Prostate gland (tissue), 2 donors: ENCODE results near the gene HS6ST2.

Experiments
- CTCF ChIP-seq, 4 experiments: fragments of 200-600 bp in 2 of 4; fragments of 450-650 bp in 2 of 4; sonication (generic) in 2 of 4; IDR thresholded peaks; 1 replicate in 3 of 4; 2 replicates in 1 of 4; pipeline ENCODE4 v1.5.1; 2016 to 2019; ENCODE audit warnings: antibody characterized with exemption in 4 of 4, mild to moderate bottlenecking in 2 of 4, moderate library complexity in 2 of 4
- POLR2A ChIP-seq: fragments of 450-650 bp; IDR thresholded peaks from one replicate; pipeline ENCODE4 v1.6.1; 2016; ENCODE audit warnings: antibody characterized with exemption, mild to moderate bottlenecking
- POLR2AphosphoS5 ChIP-seq: sonication (generic); formaldehyde crosslinking; IDR thresholded peaks from one replicate; pipeline ENCODE4 v1.6.1; 2017; ENCODE audit warnings: antibody characterized with exemption

GRCh38 chrX:132795181-132795580, 163.2 kb downstream of the HS6ST2 start:
- TF ChIP-seq CTCF (IDR thresholded peaks at IDR 0.05) (no peak), POLR2A (no peak), POLR2AphosphoS5 (no peak)
